Measurements from ENCODE around the gene F5. TPM values are rescaled to one million over a fixed set of nuclear protein-coding genes. Genes with fewer than 3 reads are reported as not detected.
A peak's percentile ranks its signal among the peaks of the same experiment; 100 is the strongest.

Gene F5
- total RNA-seq, 4 donors from 2014 or later = 0.32 to 0.82 (median 0.37) TPM; not detected in 1

GRCh38 chr1:169527001-169527400 is 59.3 kb downstream of the F5 start:
- H3K4me1 ChIP-seq = peaks cover 0 to 32% (median 11%) of the 10 kb centered on the region in 4 donors
- peak overlapping the region in 1 of 4 donors; percentile 83 for H3K27ac ChIP-seq
- no peaks in the 10 kb centered on the region for H3K9me3 ChIP-seq
- H3K4me3 ChIP-seq = no peak overlapping the region
- no peak for TF ChIP-seq POLR2AphosphoS5 (IDR thresholded peaks at IDR 0.05)
- no peak for TF ChIP-seq CTCF (IDR thresholded peaks at IDR 0.05)
- no peak for TF ChIP-seq EP300 (IDR thresholded peaks at IDR 0.05; ENCODE audit: low read depth)
- H3K36me3 ChIP-seq = no peaks in the 10 kb centered on the region
- intact Hi-C loops (cut with DNase I; ENCODE audit: low total_unique reads) = no loop called here
- in situ Hi-C loops (cut with MboI; ENCODE audit: low pct_ligation_motif_present in 1 of 4, low pct_unique_long_range_greater_than_20kb in 1 of 4, low sequenced_read_pairs in 3 of 4) = loop anchor here in 1 of 4 donors (25.0 kb wide), 1 partner anchor 140 kb away; no protein-coding TSS in a partner anchor
- no peak for DNase-seq
- H3K27me3 ChIP-seq = no peaks in the 10 kb centered on the region
- 81 to 92% methylated on average over 3 of the region's 3 CpGs for WGBS, 2 donors (ENCODE audit: low coverage in 1 of 2)

DNA sequence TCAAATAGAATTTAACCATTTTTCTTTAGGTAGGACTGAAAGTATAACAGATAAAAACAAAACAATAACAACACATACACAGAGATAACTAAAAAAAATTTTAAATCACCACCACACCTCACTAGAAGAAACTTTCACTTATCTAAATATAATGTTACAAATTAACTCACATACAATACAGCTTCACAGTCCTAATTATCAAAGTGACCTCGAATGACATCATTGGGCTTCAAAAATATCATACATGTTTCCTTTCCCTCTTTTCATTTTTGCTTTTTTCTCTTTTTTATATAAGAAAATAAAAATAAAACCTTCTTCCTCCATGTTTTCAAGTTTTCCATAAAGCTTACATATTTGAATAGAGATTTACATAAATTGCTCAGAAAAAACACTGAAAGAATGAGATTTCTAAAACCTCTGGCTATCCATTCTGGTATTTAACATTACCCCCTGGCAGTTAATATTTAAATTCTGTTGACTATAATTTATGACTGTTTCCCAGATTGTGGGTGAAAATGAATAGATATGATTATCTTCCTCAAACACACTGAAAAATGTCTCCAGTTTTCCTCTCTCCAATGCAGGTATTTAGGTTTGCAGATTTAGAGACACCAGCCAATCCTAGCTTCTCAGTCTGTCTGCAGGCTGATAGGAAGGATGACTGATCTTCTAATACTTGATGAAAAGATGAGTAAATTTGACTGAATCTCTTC is 60.0 kb downstream of the F5 start:
- no peak overlapping the region for H3K27ac ChIP-seq
- H3K36me3 ChIP-seq = no peaks in the 10 kb centered on the region
- 48 to 85% methylated on average over 1 of the region's 1 CpG for WGBS, 2 donors (ENCODE audit: low coverage in 1 of 2)

DNA sequence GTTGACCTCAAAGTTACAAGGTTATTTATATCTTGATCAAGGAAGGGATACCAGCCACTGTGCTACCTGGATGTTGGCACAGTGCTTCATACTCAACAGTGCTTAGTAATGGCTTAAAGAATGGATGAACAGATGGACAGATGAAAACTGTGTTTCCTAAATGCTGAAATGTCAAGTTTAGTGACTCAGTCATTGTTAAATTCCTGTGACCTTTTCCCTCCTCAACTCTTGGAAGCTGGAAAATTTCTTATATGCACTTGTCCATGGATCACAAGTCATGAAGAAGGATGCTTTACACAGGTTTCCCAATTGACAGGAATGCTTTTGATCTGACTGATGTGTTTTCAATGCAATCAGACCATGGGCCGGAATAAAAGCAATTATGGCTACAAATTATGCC is 60.9 kb downstream of the F5 start:
- Histone ChIP-seq H3K4me3 (no peak overlapping the region), H3K36me3 (no peaks in the 10 kb centered on the region), H3K27ac (no peak overlapping the region), H3K27me3 (no peaks in the 10 kb centered on the region), H3K4me1 (peaks cover 0 to 46% (median 14%) of the 10 kb centered on the region in 4 donors), H3K9me3 (no peaks in the 10 kb centered on the region)
- in situ Hi-C loops (cut with MboI; ENCODE audit: low pct_ligation_motif_present in 1 of 4, low pct_unique_long_range_greater_than_20kb in 1 of 4, low sequenced_read_pairs in 3 of 4) (loop anchor here in 1 of 4 donors (25.0 kb wide), 1 partner anchor 138 kb away; no protein-coding TSS in a partner anchor), intact Hi-C loops (cut with DNase I; ENCODE audit: low total_unique reads) (no loop called here)
- 93 to 100% methylated on average over 1 of the region's 1 CpG for WGBS, 2 donors (ENCODE audit: low coverage in 1 of 2)
- TF ChIP-seq POLR2AphosphoS5 (IDR thresholded peaks at IDR 0.05) (no peak), EP300 (IDR thresholded peaks at IDR 0.05; ENCODE audit: low read depth) (no peak), CTCF (IDR thresholded peaks at IDR 0.05) (no peak), POLR2A (IDR thresholded peaks at IDR 0.05) (no peak)
- DNase-seq = no peak

More for the DNA sequence above, 60.0 kb downstream of the F5 start:
- Histone ChIP-seq H3K4me3 (no peak overlapping the region), H3K27me3 (no peaks in the 10 kb centered on the region), H3K9me3 (no peaks in the 10 kb centered on the region), H3K4me1 (peaks cover 0 to 37% (median 11%) of the 10 kb centered on the region in 4 donors)
- DNase-seq = no peak
- intact Hi-C loops (cut with DNase I; ENCODE audit: low total_unique reads) (no loop called here), in situ Hi-C loops (cut with MboI; ENCODE audit: low pct_ligation_motif_present in 1 of 4, low pct_unique_long_range_greater_than_20kb in 1 of 4, low sequenced_read_pairs in 3 of 4) (loop anchor here in 1 of 4 donors (25.0 kb wide), 1 partner anchor 139 kb away; no protein-coding TSS in a partner anchor)
- TF ChIP-seq EP300 (IDR thresholded peaks at IDR 0.05; ENCODE audit: low read depth) = no peak
- TF ChIP-seq POLR2A (IDR thresholded peaks at IDR 0.05) = no peak
- TF ChIP-seq CTCF (IDR thresholded peaks at IDR 0.05) = no peak
- no peak for TF ChIP-seq POLR2AphosphoS5 (IDR thresholded peaks at IDR 0.05)

- Histone ChIP-seq H3K4me1 (peaks cover 0 to 42% (median 12%) of the 10 kb centered on the region in 4 donors), H3K9me3 (no peaks in the 10 kb centered on the region), H3K36me3 (no peaks in the 10 kb centered on the region), H3K27ac (no peak overlapping the region), H3K27me3 (no peaks in the 10 kb centered on the region), H3K4me3 (no peak overlapping the region)
- intact Hi-C loops (cut with DNase I; ENCODE audit: low total_unique reads) = no loop called here
- no peak for DNase-seq
- TF ChIP-seq POLR2AphosphoS5 (IDR thresholded peaks at IDR 0.05) (no peak), POLR2A (IDR thresholded peaks at IDR 0.05) (no peak), CTCF (IDR thresholded peaks at IDR 0.05) (no peak)
- in situ Hi-C loops (cut with MboI; ENCODE audit: low pct_ligation_motif_present in 1 of 4, low pct_unique_long_range_greater_than_20kb in 1 of 4, low sequenced_read_pairs in 3 of 4) = no loop called here
These were observed 62.4 kb downstream of the F5 start for GRCh38 chr1:169523904-169524303.
